Islet precursor cell (in vitro differentiated cells): ENCODE data around the gene ULK2.
"Not testable (repeated sequence)": the region's sequence is repeated elsewhere in the genome, so short reads cannot be mapped to it uniquely, and the experiment has no call there.

ENCODE experiments used
- DNase-seq: peaks from one replicate; pipeline ENCODE4 v3.0.0-alpha.2; 2018

The ULK2 gene

DNA sequence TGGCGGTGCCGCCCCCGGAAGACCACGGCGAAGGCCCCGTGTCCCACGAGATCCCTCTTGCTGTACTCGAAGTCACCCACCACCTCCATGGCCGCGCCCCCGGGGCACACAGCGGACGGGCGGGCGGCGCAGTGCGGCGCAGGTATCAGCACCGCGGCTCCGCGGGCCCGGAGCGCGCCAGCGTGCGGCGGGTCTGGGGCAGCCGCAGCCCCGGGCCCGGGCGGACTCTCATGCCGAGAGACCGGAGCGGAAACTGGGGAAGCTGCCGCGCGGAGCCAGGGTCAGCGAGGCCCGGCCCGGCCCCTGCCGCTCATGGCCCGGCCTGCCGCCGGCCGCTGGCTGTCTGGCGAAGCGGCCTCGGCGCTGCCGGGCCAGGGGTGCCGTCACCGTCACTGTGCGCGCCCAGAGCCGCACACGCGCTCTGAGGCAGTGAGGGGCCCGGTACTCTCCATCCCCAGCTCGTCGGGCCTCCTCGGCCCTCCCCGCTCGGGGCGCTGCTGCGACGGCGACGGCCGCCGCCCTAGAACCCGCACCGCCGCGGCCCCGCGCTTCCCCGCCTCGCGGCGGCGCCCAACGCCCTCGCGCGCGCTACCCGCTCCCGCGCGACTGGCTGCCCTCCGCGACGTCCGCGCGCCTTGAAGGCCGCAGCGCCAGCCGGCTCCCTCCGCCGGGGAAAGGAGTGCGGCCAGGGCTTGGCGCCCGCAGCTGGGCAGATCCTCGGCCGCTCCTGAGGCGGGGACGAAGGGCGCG, at the start of gene ULK2:
ULK2 (minus strand) TSS at position 608 of the 750 bp plus-strand sequence; CDS start at position 89, 519 bp downstream.
- peak; percentile 86 for DNase-seq

DNA sequence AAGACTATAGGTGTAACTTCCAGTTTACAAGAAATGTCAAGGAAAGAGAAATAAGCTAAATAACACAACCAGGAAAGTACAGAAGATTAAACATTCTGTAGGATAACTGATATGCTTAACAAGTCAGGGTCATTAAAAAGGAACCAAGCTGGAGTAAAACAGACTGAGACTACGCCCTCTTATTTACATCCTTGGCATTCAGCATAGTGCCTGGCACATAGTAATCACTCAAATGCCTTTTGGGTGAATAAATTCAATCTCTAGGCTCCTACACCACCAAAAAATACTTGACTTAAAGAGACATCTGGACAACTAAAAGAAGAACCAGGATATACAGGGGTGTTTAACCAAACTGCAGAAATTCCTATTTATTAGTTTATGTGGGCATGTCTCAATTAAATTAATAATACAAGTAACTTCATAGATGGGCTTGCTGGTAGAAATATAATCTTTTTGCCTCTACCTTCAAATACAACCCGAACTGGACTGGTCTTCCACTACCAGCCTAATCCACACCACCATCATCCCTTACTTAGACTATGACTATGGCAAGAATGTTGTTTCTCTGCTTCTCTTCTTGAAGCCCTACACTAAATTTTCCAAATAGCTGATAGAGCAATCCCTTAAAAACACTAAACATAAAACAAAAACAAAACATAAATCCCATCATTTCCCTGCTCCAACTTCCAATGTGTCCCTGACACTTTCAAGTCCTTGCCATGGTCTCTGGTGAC, 47.7 kb upstream of the ULK2 start:
- DNase-seq = no peak

DNA sequence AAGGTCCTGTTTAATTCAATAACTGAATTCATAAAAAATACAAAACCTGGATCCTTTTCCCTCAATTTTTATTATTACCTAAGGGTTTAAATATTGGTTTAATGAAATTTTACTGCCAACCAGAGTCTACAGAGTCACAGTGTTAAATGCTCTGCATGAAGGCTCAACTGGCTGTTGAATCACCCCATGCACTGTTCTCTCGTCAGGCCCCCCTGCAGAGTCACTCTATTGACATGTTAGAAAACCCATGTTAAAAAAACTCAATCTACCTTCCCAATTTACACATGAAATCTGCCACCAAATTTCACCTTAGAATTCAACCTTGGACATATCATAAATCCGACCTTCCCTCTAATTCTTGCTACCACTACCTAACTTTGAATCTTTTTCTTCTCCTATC, 43.3 kb upstream of the ULK2 start:
- no peak for DNase-seq

DNA sequence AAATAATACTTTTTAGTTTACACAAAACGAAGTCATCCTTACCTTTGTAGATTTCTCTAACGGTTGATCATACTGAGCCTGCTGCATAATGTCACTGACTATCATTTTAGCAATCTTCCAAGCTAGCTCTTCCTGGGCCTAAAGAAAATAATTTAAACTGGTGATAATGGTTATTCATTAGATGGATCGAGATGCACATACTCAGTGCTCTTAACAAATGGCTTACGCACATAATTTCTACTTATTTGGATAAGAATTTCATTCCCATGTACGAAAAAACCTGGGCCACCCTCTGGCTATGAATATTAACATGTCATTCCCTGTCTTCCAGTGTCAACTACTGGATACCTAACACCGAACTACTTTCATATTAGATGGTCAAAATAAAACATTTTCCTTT, 41.4 kb upstream of the ULK2 start:
- DNase-seq = no peak

DNA sequence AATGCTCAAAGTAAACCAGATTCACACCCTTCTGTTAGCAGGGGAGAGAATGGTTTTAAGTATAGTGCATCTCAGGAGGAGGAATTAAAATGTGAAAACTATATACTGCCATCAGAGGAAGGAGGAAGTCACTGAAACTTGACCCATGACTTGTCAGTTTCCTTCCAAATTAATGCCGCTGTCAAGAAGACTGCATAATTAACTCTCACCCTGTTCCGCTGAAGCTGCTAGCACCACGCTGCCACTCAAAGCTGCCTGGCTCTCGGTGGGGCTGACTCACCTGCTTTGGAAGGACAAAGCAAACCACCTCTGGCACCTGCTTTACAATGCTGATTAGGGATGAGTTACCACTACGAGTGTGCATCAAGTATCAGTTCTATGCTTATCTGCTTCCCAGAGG, 37.8 kb upstream of the ULK2 start:
- no peak for DNase-seq

DNA sequence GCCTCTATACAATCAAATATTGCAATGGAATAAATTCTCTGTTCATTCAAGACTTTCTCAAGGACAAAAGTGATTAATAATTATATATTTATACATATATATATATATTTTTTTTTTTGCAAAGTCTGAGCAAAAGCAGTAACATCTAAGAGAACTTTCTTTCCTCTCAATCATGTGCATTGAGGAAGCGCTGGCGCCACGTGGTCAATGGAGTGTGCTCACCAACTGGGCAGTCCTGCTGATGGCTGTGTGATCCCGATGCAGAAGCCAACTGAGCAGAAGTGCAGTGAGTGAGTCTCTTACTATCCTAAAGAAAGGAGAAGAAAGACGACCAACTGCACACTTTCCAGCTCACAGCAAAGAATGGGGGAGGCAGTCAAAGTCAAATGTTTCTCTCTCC, 37.2 kb upstream of the ULK2 start:
- DNase-seq = no peak

DNA sequence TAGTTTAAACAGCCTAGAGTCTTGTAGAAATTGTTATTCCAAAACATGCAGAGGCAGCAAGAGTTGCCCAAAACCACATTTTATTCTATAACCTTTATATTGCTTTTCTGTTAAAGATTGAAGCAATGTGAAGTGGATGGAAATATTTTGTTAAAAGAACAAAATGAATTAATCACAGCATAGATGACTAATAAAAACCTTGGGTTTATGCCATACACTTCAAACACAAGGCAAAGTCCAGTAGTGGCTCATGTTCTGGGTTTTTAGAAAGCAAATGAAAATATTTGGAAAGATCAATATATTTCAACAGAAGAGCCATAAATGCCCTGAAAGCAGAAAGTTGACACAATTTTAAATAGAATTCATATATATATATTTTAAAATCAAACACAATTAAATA, 36.7 kb upstream of the ULK2 start:
- no peak for DNase-seq

DNA sequence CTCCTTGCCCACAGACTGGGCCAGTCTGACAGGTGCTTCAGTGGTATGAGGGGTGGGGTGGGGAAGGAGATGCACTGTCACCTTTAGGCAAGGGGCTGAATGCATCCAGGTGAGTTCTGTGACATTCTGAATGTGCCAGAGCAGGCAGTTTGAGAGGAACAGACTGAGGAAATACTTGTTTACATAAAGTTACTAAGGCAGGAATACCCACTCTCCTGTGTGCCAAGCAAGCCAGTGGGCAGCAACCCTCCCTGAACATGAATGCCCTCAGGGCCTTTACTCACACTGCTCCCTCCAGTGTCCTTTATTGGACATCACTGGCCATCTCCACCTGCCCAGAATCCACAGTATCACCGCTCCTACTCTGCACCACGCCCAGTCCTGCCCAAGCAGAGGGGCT, 33.1 kb upstream of the ULK2 start:
- DNase-seq = no peak

DNA sequence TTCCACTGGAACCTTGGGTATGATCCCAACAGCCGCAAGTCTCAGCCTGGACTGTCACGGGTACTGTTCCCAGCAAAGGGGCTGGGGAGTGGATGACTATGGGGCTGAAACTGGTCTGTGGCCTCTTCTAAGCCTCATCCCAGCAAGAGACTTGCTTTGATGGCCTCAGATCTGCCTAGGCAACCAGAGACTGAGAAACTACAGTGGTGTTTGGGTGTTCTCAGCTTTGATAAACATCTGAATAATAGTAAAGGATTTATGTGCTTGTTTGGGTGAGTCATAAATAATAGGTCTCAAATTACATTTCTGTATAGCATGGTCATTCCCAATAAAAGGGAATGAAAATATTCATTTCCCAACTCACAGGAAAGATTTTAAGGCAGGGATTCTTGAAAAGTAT, 30.2 kb upstream of the ULK2 start:
- DNase-seq = peak; percentile 64

DNA sequence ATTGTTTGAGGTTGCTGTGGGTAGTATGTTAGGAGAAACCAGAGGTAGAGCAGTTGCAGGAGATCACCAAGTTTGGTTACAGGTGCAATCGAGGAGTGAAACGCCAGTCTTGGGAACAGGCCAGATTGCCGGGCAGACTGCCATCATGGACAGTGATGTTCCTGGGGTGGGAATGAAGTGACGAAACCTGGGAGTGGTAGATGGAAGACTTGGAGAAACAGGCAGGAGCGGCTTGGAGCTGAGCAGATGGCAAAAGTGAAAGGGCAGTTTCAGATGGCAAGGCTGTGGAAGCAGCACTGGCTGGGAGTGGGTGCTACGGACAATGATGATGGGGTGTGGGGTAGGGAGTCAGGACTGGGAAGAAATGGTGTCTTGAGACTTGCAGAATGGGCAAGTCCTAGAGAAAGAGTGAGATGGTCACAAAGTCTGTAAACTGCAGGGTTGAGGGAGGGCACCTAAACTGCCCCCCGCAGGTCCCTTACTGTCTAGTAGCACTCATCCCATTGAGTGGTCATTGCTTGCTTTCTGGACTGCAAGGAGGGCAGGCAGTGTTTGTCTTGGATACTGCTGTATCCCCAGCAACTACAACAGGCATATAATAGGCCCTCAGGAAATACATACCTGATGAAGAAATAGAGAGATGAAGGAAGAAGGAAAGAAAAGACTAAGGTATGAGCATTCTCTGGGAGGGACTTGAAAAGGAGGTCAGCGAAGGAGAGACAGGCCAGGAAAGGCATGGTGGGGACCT, 29.5 kb upstream of the ULK2 start:
- no peak for DNase-seq

DNA sequence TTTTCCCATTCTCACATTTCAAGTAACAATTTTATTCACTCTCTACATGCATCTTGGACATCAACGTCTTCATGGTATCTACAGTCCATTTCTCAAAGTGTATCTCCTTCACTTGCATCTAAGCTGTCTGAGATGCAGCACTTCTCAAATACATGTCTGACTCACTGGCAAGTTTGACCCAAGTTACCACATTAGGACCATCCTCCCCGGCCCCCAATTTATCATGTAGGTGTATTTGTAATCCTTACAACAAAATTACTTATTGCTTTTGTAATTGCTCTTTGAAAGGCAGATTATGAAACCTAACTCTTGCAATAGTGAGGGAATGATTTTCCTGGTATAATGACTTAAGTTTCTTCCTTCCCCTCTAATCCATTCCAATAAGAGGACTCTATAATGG, 28.9 kb upstream of the ULK2 start:
- DNase-seq = no peak

DNA sequence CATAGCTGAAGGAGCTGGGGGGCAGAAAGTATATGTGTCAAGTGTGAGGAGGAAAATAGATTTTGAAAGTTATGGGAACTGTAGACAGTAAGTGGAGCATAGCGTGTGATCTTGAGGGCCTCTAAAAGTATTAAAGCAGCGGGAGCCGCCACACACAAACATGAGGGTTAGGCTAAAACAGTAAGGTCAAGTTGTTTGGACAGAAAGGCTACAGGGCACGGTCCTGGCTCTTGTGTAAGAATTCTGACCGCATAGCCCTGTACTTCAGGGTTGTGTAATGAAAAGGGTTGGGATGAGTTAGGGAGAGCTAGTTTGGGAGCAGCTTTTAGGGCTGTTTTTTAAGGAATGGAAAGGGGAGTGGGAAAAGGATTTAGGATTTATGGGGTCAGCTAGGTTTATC, 22.8 kb upstream of the ULK2 start:
- not testable (repeated sequence) for DNase-seq

DNA sequence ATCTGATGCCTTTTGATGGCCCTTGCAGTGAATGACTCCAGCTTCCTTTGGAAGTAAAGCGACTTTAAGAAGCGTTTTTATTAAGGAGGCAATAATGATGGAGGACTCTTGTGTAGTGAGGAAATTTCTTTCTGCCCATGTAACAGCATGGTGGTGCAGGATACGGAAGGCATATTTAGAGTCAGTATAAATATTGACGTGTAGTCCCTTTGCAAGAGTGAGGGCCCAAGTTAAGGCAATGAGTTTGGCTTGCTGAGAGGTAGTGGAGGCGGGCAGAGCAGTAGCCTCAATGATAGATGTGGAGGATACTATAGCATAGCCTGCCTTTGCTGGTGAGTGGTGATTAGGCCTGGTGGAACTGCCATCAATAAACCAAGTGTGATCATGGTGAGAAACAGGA, 22.3 kb upstream of the ULK2 start:
- DNase-seq = not testable (repeated sequence)

DNA sequence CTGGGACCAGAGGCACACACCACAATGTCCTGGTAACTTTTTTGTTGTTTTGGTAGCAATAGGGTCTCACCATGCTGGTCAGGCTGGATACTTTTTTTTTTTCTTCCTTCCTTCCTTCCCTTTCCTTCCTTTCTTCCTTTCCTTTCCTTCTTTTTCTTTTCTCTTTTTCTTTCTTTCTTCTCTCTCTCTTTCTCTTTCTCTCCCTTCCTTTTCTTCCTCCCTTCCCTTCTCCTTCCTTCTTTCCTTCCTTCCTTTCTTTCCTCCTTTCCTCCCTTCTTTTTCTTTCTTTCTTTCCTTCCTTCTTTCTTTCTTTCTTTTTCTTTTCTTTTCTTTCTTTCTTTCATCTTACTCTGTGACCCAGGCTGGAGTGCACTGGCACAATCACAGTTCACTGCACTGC, 18.4 kb upstream of the ULK2 start:
- no peak for DNase-seq

DNA sequence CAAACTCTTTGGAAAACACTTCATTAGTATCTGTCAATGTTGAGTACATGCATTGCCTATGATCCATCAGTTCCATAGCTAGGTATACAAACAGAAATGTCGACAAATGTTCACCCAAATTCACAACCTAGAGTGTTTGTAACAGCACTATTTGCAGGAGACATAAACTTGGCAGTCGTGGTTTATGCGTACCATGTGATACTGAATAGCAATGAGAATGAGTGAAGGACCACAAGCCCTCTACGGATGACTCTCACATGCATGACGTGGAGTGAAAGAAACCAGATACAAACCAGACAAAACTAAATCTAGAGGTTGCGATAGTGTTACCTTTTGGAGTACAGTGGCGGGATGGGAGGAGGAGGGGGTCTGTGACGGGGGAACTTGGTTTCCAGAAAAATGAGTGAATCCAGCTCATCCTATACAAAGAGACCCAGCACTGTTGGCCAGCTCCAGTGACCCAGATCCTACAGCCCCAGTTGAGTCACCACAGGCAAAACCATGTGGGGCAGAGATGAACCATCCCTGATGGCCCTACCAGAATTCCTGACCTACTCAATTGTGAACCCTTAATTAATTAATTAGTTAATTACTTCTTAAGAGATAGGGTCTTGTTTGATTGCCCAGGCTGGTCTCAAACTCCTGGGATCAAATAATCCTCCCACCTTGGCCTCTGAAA, 15.9 kb upstream of the ULK2 start:
- DNase-seq = no peak

DNA sequence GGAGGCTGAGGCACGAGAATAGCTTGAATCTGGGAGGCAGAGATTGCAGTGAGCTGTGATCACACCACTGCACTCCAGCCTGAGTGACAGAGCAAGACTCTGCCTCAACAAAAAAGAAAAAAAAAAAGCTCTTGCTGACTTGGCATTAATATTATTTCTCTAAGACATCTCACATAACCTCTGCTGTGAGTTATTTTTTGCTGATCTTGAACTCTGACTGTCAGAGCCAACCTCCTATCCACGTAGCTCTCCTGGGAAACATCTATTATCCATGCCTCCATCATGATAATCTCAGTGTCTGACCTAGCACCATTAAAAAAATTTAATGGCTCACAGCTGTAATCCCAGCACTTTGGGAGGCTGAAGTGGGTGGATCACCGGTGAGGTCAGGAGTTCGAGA, 12.7 kb upstream of the ULK2 start:
- DNase-seq = no peak

DNA sequence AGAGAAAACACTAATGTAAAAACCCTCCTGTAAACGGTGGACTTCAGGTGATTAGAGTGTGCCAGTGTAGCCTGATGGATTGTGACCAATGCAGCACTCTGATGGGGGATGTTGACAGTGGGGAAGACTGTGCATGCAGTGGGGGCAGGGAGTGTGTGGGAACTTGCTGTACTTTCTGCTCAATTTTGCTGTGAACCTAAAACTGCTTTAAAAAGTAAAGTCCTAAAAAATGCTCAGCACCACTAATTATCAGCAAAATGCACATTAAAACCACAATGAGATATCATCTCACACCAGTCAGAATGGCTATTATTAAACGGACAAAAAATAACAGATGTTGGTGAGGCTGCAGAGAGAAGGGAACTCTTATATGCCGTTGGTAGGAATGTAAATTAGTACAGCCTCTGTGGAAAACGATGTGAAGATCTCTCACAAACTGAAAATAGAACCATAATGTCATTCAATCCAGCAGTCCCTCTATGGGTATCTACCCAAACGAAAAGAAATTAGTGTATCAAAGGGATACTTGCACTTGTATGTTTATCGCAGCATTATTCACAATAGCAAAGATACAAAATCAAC, 9.7 kb upstream of the ULK2 start:
- DNase-seq = no peak

DNA sequence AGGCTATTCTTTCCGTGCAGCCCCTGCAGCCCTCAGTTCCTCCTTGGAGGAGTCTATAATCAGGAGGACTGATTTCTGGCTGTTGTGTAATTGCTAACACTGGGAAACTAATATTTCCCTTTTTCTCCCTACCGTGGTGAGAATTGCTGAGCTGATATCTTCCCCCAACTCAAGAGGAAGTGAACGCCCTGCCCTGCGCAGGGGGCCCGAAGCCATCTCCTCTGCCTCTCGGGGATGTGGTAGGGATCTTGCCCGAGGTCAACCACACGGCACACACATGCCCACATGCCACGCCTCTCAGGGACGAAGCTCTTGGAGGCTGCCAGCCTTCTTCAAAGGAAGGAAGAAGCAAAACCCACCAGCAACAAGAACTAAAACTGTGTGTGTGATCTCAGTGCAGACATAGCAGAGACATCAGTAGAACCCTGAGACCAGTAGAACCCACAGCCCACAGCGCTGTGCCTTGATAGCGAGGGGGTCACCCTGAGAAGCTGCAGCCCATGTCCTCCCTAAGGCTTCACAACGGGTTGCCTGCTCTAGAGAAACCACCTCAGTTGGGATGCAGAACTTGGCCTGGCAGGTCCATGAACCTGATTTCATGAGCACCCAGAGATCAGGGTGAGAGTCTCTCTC, 8.9 kb upstream of the ULK2 start:
- DNase-seq = no peak

DNA sequence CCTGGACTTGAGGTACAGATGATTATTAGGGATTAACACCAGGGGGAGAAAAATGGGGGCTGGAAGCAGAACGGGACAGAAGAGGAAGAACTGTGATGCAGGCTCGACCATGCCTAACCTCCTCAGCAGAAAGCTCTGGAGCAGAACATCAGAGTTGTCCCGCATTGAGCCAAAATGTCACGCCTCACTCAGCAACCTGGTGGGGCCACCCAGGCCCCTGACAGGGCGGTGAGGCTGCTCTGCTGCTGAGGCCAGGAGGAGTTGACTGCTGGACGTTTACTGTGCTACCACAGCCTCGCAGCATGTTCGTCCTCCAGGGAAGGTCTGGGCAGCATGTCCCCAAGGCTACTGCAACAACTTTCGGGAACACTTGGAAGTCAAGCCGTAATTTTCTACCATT, 6.5 kb upstream of the ULK2 start:
- no peak for DNase-seq

DNA sequence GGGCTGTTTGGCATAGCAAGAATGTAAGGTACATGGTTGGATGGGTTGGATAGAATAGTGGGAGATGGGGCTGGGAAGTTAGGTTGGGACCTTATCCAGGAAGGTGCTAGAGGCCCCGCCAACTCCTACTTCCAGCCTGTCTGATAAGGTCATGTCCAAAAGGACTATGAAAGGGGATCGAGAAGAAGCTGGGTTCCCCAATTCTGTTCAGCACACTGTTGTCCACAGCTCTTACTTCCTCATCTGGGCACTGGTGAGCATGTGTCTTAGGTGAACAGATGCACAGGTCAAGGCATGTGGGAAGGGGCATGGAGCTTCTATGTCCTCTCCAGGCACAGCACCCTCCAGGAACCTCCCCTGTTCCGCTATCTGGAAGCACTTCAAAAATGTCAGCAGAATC, 5.6 kb upstream of the ULK2 start:
- DNase-seq = no peak

DNA sequence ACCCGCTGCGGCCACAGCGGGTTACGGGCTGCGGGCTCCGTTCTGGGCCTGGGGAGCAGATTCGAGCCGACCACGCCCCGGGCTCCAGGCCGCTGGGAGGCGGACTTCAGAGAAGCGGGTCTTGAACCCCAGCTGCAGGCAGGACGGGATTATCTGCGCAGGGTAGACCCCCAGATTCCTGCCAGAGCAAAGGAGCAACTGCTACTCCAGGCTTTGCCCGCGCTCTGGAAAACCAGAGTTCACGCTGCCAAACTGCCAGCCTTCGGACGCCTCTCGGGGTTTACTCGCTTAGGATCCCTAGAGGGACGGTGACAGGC, 301 bp upstream of the ULK2 start:
- no peak for DNase-seq

DNA sequence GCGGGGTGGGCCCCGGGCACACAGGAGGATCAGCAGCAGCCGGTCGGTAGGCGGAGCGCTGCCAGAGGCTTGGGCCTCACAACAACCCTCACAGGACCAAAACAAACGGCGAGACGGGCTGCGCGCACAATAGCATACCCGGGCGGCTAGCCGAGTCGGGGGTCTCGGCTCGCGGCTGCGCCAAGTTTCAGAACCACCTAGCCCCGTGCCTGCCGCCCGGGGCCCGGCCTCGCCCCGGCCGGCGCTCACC, 732 bp downstream of the ULK2 start:
- peak; percentile 91 for DNase-seq

DNA sequence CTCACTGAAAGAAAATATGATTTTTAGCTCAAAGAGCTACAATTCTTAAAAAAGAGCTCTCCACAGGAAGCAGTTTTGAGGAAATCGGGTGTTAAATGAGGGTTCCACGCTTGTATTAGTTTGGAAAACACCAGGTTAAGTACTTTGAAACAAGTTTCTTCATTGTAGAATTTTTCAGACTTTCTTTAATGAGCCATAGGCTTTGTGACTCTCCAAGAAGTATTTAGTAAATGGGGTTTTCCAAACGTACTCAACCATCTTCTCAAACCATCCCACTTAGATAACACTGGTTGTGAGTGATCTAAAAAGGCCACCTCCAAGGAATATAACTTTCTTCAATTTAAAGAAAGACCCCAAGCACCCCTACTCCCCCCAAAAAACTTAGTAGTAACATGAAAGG, 2.7 kb downstream of the ULK2 start:
- no peak for DNase-seq
